Endodermal cell (in vitro differentiated cells): Measurements from ENCODE around the gene MEF2A. TPM values are rescaled to one million over a fixed set of nuclear protein-coding genes. Genes with fewer than 3 reads are reported as not detected.

Experiments used
- DNase-seq: peaks from one replicate; pipeline ENCODE4 v3.0.0-alpha.2; 2017
- H3K27ac ChIP-seq: 2 replicates; pipeline ENCODE4 v1.5.1; 2013; ENCODE audit warnings: mild to moderate bottlenecking, low read depth, low read length, moderate library complexity
- H3K27me3 ChIP-seq: 2 replicates; pipeline ENCODE4 v1.6.1; 2013; ENCODE audit warnings: mild to moderate bottlenecking, low read length, moderate library complexity; ENCODE audit not compliant: insufficient read depth, control insufficient read depth, poor library complexity, severe bottlenecking
- H3K36me3 ChIP-seq: 2 replicates; pipeline ENCODE4 v1.7.0; 2013; ENCODE audit warnings: mild to moderate bottlenecking, low read length, moderate library complexity; ENCODE audit not compliant: control insufficient read depth, insufficient read depth
- H3K4me1 ChIP-seq: one replicate; pipeline ENCODE4 v1.7.0; 2013; ENCODE audit warnings: low read length; ENCODE audit not compliant: control insufficient read depth, insufficient read depth
- H3K4me3 ChIP-seq: 2 replicates; pipeline ENCODE4 v1.5.1; 2013; ENCODE audit warnings: mild to moderate bottlenecking, low read length, moderate library complexity
- H3K9ac ChIP-seq: 2 replicates; pipeline ENCODE4 v1.6.1; 2013; ENCODE audit warnings: mild to moderate bottlenecking, low read length, moderate library complexity; ENCODE audit not compliant: poor library complexity, severe bottlenecking; ENCODE audit errors: extremely low read depth
- H3K9me3 ChIP-seq: 2 replicates; pipeline ENCODE4 v1.6.1; 2013; ENCODE audit warnings: mild to moderate bottlenecking, low read length, moderate library complexity; ENCODE audit not compliant: control insufficient read depth
- H3K27ac Mint-ChIP-seq: 2 replicates; pipeline ENCODE4 v1.8.0; 2020; ENCODE audit warnings: mixed read lengths
- H3K27me3 Mint-ChIP-seq: 2 replicates; pipeline ENCODE4 v1.8.0; 2021; ENCODE audit warnings: mild to moderate bottlenecking, mixed read lengths; ENCODE audit not compliant: insufficient read depth
- H3K36me3 Mint-ChIP-seq: 2 replicates; pipeline ENCODE4 v1.8.0; 2020; ENCODE audit warnings: low read depth, mixed read lengths
- H3K4me1 Mint-ChIP-seq: 2 replicates; pipeline ENCODE4 v1.8.0; 2020; ENCODE audit warnings: mixed read lengths
- H3K4me3 Mint-ChIP-seq: 2 replicates; pipeline ENCODE4 v1.8.0; 2020; ENCODE audit warnings: mild to moderate bottlenecking, moderate library complexity, mixed read lengths
- H3K9me3 Mint-ChIP-seq: 2 replicates; pipeline ENCODE4 v1.8.0; 2020; ENCODE audit warnings: mild to moderate bottlenecking, mixed read lengths
- CTCF ChIP-seq: fragments of 200-600 bp; sonication (generic); conservative IDR thresholded peaks from 2 replicates; pipeline ENCODE4 v1.5.0; 2021; ENCODE audit warnings: antibody characterized with exemption, mild to moderate bottlenecking
- WGBS, 2 experiments: methylation state at CpG; one replicate each; pipeline versions ENCODE4 v1.1.5 to v1.1.7; 2013; ENCODE audit warnings: missing lambda C conversion rate in 2 of 2, mixed read lengths in 1 of 2; ENCODE audit not compliant: insufficient coverage in 1 of 2, insufficient read length in 1 of 2; 5-methylcytosine and 5-hydroxymethylcytosine counted together
- total RNA-seq, 2 donors: library from RNA; stranded (reverse); fragmentation: NEBNext Ultra II Directional in 1 of 2; extraction: Animal tissue kit (Norgen Biotek cat#: 25700) in 1 of 2; gene quantifications; 2 replicates in 1 of 2; 3 replicates in 1 of 2; pipeline ENCODE4 v1.2.1, GENCODE V29; 2021

The MEF2A gene
- total RNA-seq, 2 donors from 2014 or later: 23.5 to 28.6 TPM

- WGBS, 2 experiments: 61 to 64% methylated on average over 5 to 6 of the region's 6 CpGs
- H3K27me3 ChIP-seq: no peaks in the 10 kb centered on the region
- H3K36me3 ChIP-seq: peaks cover 3% of the 10 kb centered on the region
- no peak overlapping the region for H3K9ac ChIP-seq
- peaks cover 7% of the 10 kb centered on the region for H3K36me3 Mint-ChIP-seq
- H3K27ac ChIP-seq: no peak overlapping the region
- TF ChIP-seq CTCF: no peak
- DNase-seq: peak; percentile 72
- H3K9me3 ChIP-seq: peaks cover 2% of the 10 kb centered on the region
- peak overlapping the region; percentile 46 for H3K27ac Mint-ChIP-seq
- H3K9me3 Mint-ChIP-seq: peaks cover 5% of the 10 kb centered on the region
- no peak overlapping the region for H3K4me3 Mint-ChIP-seq
- H3K4me1 ChIP-seq: peaks cover 12% of the 10 kb centered on the region
- H3K27me3 Mint-ChIP-seq: no peaks in the 10 kb centered on the region
- no peak overlapping the region for H3K4me3 ChIP-seq
- H3K4me1 Mint-ChIP-seq: peaks cover 34% of the 10 kb centered on the region
Observed at GRCh38 chr15:99618941-99619411, 53.2 kb downstream of the MEF2A start.

GRCh38 chr15:99619712-99620111, 53.9 kb downstream of the MEF2A start:
- no peak for DNase-seq
- no peak overlapping the region for H3K9ac ChIP-seq
- H3K4me3 ChIP-seq: no peak overlapping the region
- no peak overlapping the region for H3K27ac ChIP-seq
- Mint-ChIP-seq H3K4me3 (no peak overlapping the region), H3K27ac (no peak overlapping the region), H3K4me1 (peaks cover 28% of the 10 kb centered on the region), H3K36me3 (peaks cover 14% of the 10 kb centered on the region), H3K9me3 (peaks cover 10% of the 10 kb centered on the region), H3K27me3 (no peaks in the 10 kb centered on the region)
- no peaks in the 10 kb centered on the region for H3K27me3 ChIP-seq
- no peak for TF ChIP-seq CTCF
- peaks cover 5% of the 10 kb centered on the region for H3K36me3 ChIP-seq
- WGBS, 2 experiments: no CpG with 5 or more reads among the region's 2 CpGs
- H3K9me3 ChIP-seq: peaks cover 9% of the 10 kb centered on the region
- H3K4me1 ChIP-seq: peaks cover 12% of the 10 kb centered on the region

GRCh38 chr15:99620178-99620577, 54.4 kb downstream of the MEF2A start:
- Mint-ChIP-seq H3K27ac (no peak overlapping the region), H3K36me3 (peaks cover 19% of the 10 kb centered on the region), H3K4me1 (peaks cover 24% of the 10 kb centered on the region), H3K27me3 (no peaks in the 10 kb centered on the region), H3K4me3 (no peak overlapping the region), H3K9me3 (peaks cover 15% of the 10 kb centered on the region)
- no peak for DNase-seq
- peaks cover 12% of the 10 kb centered on the region for H3K4me1 ChIP-seq
- 95 to 100% methylated on average over 3 to 5 of the region's 6 CpGs for WGBS, 2 experiments
- peaks cover 14% of the 10 kb centered on the region for H3K9me3 ChIP-seq
- no peaks in the 10 kb centered on the region for H3K27me3 ChIP-seq
- no peak overlapping the region for H3K9ac ChIP-seq
- H3K36me3 ChIP-seq: peaks cover 10% of the 10 kb centered on the region
- H3K4me3 ChIP-seq: no peak overlapping the region
- no peak for TF ChIP-seq CTCF
- no peak overlapping the region for H3K27ac ChIP-seq
